ENCODE measurements around the gene NINJ1.
A peak's percentile ranks its signal among the peaks of the same experiment; 100 is the strongest.

NINJ1 gene

GRCh38 chr9:93086447-93087224 is 47.4 kb downstream of the NINJ1 start:
- H3K9me3 Mint-ChIP-seq: peaks cover 3% of the 10 kb centered on the region

GRCh38 chr9:93085676-93086075 is 48.4 kb downstream of the NINJ1 start:
- ATAC-seq: no peak
- Mint-ChIP-seq H3K27me3 (no peaks in the 10 kb centered on the region), H3K4me1 (peaks cover 11% of the 10 kb centered on the region), H3K36me3 (peaks cover 42% of the 10 kb centered on the region), H3K9me3 (no peaks in the 10 kb centered on the region), H3K27ac (no peak overlapping the region), H3K4me3 (no peak overlapping the region)

More at GRCh38 chr9:93086447-93087224, 47.4 kb downstream of the NINJ1 start:
- Mint-ChIP-seq H3K4me3 (no peak overlapping the region), H3K4me1 (peaks cover 19% of the 10 kb centered on the region), H3K27me3 (no peaks in the 10 kb centered on the region), H3K36me3 (peaks cover 41% of the 10 kb centered on the region), H3K27ac (no peak overlapping the region)
- ATAC-seq: no peak

GRCh38 chr9:93084471-93084881 is 49.6 kb downstream of the NINJ1 start:
- no peaks in the 10 kb centered on the region for H3K9me3 Mint-ChIP-seq
- no peak for ATAC-seq
- H3K27ac Mint-ChIP-seq: no peak overlapping the region
- no peaks in the 10 kb centered on the region for H3K4me1 Mint-ChIP-seq
- no peak overlapping the region for H3K4me3 Mint-ChIP-seq
- peaks cover 51% of the 10 kb centered on the region for H3K36me3 Mint-ChIP-seq
- no peaks in the 10 kb centered on the region for H3K27me3 Mint-ChIP-seq

- peaks cover 53% of the 10 kb centered on the region for H3K36me3 Mint-ChIP-seq
Observed at GRCh38 chr9:93083592-93084470, 50.2 kb downstream of the NINJ1 start.

GRCh38 chr9:93082841-93083411 is 51.1 kb downstream of the NINJ1 start:
- H3K36me3 Mint-ChIP-seq: peaks cover 49% of the 10 kb centered on the region
- no peak overlapping the region for H3K4me3 Mint-ChIP-seq

More at GRCh38 chr9:93083592-93084470, 50.2 kb downstream of the NINJ1 start:
- no peaks in the 10 kb centered on the region for H3K9me3 Mint-ChIP-seq
- no peaks in the 10 kb centered on the region for H3K27me3 Mint-ChIP-seq
- no peak for ATAC-seq
- H3K4me3 Mint-ChIP-seq: no peak overlapping the region
- H3K4me1 Mint-ChIP-seq: no peaks in the 10 kb centered on the region
- H3K27ac Mint-ChIP-seq: peak overlapping the region; percentile 63

GRCh38 chr9:93081931-93082330 is 52.1 kb downstream of the NINJ1 start:
- Mint-ChIP-seq H3K27me3 (no peaks in the 10 kb centered on the region), H3K9me3 (no peaks in the 10 kb centered on the region), H3K4me1 (no peaks in the 10 kb centered on the region), H3K4me3 (no peak overlapping the region), H3K27ac (no peak overlapping the region), H3K36me3 (peaks cover 49% of the 10 kb centered on the region)
- no peak for ATAC-seq

More at GRCh38 chr9:93082841-93083411, 51.1 kb downstream of the NINJ1 start:
- Mint-ChIP-seq H3K27me3 (no peaks in the 10 kb centered on the region), H3K4me1 (no peaks in the 10 kb centered on the region), H3K27ac (peak overlapping the region; percentile 63), H3K9me3 (no peaks in the 10 kb centered on the region)
- no peak for ATAC-seq

- no peaks in the 10 kb centered on the region for H3K9me3 Mint-ChIP-seq
- H3K27ac Mint-ChIP-seq: no peak overlapping the region
- no peaks in the 10 kb centered on the region for H3K27me3 Mint-ChIP-seq
- peaks cover 43% of the 10 kb centered on the region for H3K36me3 Mint-ChIP-seq
- H3K4me3 Mint-ChIP-seq: no peak overlapping the region
- H3K4me1 Mint-ChIP-seq: no peaks in the 10 kb centered on the region
- no peak for ATAC-seq
Observed at GRCh38 chr9:93081081-93081529, 52.9 kb downstream of the NINJ1 start.

GRCh38 chr9:93080406-93080805 is 53.6 kb downstream of the NINJ1 start:
- no peaks in the 10 kb centered on the region for H3K27me3 Mint-ChIP-seq
- no peak overlapping the region for H3K27ac Mint-ChIP-seq
- H3K4me3 Mint-ChIP-seq: no peak overlapping the region
- peaks cover under 1% of the 10 kb centered on the region for H3K4me1 Mint-ChIP-seq
- peaks cover 37% of the 10 kb centered on the region for H3K36me3 Mint-ChIP-seq
- ATAC-seq: no peak
- H3K9me3 Mint-ChIP-seq: no peaks in the 10 kb centered on the region

GRCh38 chr9:93079371-93079770 is 54.7 kb downstream of the NINJ1 start:
- no peak for ATAC-seq
- Mint-ChIP-seq H3K27ac (no peak overlapping the region), H3K36me3 (peaks cover 34% of the 10 kb centered on the region), H3K4me1 (peaks cover 7% of the 10 kb centered on the region), H3K9me3 (no peaks in the 10 kb centered on the region), H3K27me3 (no peaks in the 10 kb centered on the region), H3K4me3 (no peak overlapping the region)

GRCh38 chr9:93077811-93078210 is 56.2 kb downstream of the NINJ1 start:
- no peak for ATAC-seq
- H3K36me3 Mint-ChIP-seq: peaks cover 27% of the 10 kb centered on the region
- H3K27me3 Mint-ChIP-seq: no peaks in the 10 kb centered on the region
- no peaks in the 10 kb centered on the region for H3K9me3 Mint-ChIP-seq
- H3K4me1 Mint-ChIP-seq: peaks cover 7% of the 10 kb centered on the region
- no peak overlapping the region for H3K27ac Mint-ChIP-seq
- H3K4me3 Mint-ChIP-seq: no peak overlapping the region

- H3K4me3 Mint-ChIP-seq: no peak overlapping the region
- peaks cover 27% of the 10 kb centered on the region for H3K36me3 Mint-ChIP-seq
- no peaks in the 10 kb centered on the region for H3K27me3 Mint-ChIP-seq
- H3K9me3 Mint-ChIP-seq: no peaks in the 10 kb centered on the region
- no peak overlapping the region for H3K27ac Mint-ChIP-seq
- no peak for ATAC-seq
- H3K4me1 Mint-ChIP-seq: peaks cover 7% of the 10 kb centered on the region
Observed at GRCh38 chr9:93077367-93077766, 56.7 kb downstream of the NINJ1 start.

- no peak overlapping the region for H3K27ac Mint-ChIP-seq
- H3K9me3 Mint-ChIP-seq: no peaks in the 10 kb centered on the region
- no peaks in the 10 kb centered on the region for H3K27me3 Mint-ChIP-seq
- no peak overlapping the region for H3K4me3 Mint-ChIP-seq
- H3K4me1 Mint-ChIP-seq: peaks cover 7% of the 10 kb centered on the region
- ATAC-seq: no peak
- peaks cover 27% of the 10 kb centered on the region for H3K36me3 Mint-ChIP-seq
Observed at GRCh38 chr9:93076792-93077128, 57.3 kb downstream of the NINJ1 start.

- Mint-ChIP-seq H3K4me1 (peaks cover 7% of the 10 kb centered on the region), H3K36me3 (peaks cover 32% of the 10 kb centered on the region), H3K27me3 (no peaks in the 10 kb centered on the region), H3K27ac (no peak overlapping the region), H3K4me3 (no peak overlapping the region), H3K9me3 (no peaks in the 10 kb centered on the region)
- ATAC-seq: no peak
Observed at GRCh38 chr9:93076101-93076791, 57.8 kb downstream of the NINJ1 start.

GRCh38 chr9:93072383-93072795 is 61.7 kb downstream of the NINJ1 start:
- H3K27ac Mint-ChIP-seq: peak overlapping the region; percentile 44
- H3K27me3 Mint-ChIP-seq: no peaks in the 10 kb centered on the region
- no peak for ATAC-seq
- H3K9me3 Mint-ChIP-seq: no peaks in the 10 kb centered on the region
- H3K4me1 Mint-ChIP-seq: peaks cover 26% of the 10 kb centered on the region
- peaks cover 22% of the 10 kb centered on the region for H3K36me3 Mint-ChIP-seq
- H3K4me3 Mint-ChIP-seq: no peak overlapping the region

All from stimulated activated memory B cell treated with anti-CD40 and anti-IgM and Interleukin-4, amounts not matched to agents 10 μg/mL and 1 μg/mL and 100 μg/mL, for 72 hours (primary cell).